Thyroid gland (tissue), 4 donors: ENCODE results near the gene IL18BP. TPM values are rescaled to one million over a fixed set of nuclear protein-coding genes. Genes with fewer than 3 reads are reported as not detected.

Source experiments
- DNase-seq, 2 donors: peaks; one replicate each; pipeline ENCODE4 v3.0.0-alpha.2; 2019
- H3K27ac ChIP-seq, 3 donors: fragments of 200-600 bp; sonication (generic); 1 replicate in 2 of 3; 2 replicates in 1 of 3; pipeline ENCODE4 v1.5.1; 2016 to 2019; ENCODE audit warnings: mild to moderate bottlenecking in 1 of 3, moderate library complexity in 1 of 3
- H3K27me3 ChIP-seq: fragments of 200-600 bp; sonication (generic); one replicate; pipeline ENCODE4 v1.5.1; 2019
- H3K36me3 ChIP-seq, 2 donors: fragments of 200-600 bp; sonication (generic); one replicate each; pipeline ENCODE4 v1.5.1; 2016 to 2019
- H3K4me1 ChIP-seq, 2 donors: fragments of 200-600 bp; sonication (generic); one replicate each; pipeline ENCODE4 v1.5.1; 2017 to 2019
- H3K4me3 ChIP-seq, 3 donors: fragments of 200-600 bp; sonication (generic); replicated peaks in 1 of 3; 1 replicate in 2 of 3; 2 replicates in 1 of 3; pipeline ENCODE4 v1.5.1; 2016; ENCODE audit warnings: mild to moderate bottlenecking in 1 of 3
- H3K9me3 ChIP-seq: fragments of 200-600 bp; sonication (generic); one replicate; pipeline ENCODE4 v1.5.1; 2017
- CTCF ChIP-seq, 6 experiments: fragments of 200-600 bp in 3 of 6; fragments of 450-650 bp in 3 of 6; sonication (generic) in 3 of 6; IDR thresholded peaks; one replicate each; pipeline ENCODE4 v1.5.1; 2016 to 2019; ENCODE audit warnings: antibody characterized with exemption in 6 of 6, mild to moderate bottlenecking in 2 of 6, inconsistent platforms in 1 of 6, moderate library complexity in 1 of 6
- POLR2A ChIP-seq, 2 donors: fragments of 450-650 bp; IDR thresholded peaks; one replicate each; pipeline ENCODE4 v1.6.1; 2017; ENCODE audit warnings: antibody characterized with exemption in 2 of 2, mild to moderate bottlenecking in 2 of 2, moderate library complexity in 1 of 2
- WGBS, 2 donors: methylation state at CpG; one replicate each; pipeline ENCODE4 v1.1.5; 2017; 5-methylcytosine and 5-hydroxymethylcytosine counted together
- intact Hi-C: fragments of 100-400 bp; cut with DNase I; formaldehyde crosslinking; loops from one replicate; pipeline ENCODE4 v1.15.1; 2023
- total RNA-seq, 4 donors: library from RNA; depleted of rRNA; stranded (reverse); fragments of >200 nt; gene quantifications; one replicate each; pipeline ENCODE4 v1.2.3, GENCODE V29; 2016

IL18BP gene
- total RNA-seq, 4 donors from 2014 or later: 7.6 to 12.1 (median 9.5) TPM

- DNase-seq: no peak
- Histone ChIP-seq H3K36me3 (peaks cover 0 to 11% of the 10 kb centered on the region in 2 donors), H3K27ac (no peak overlapping the region), H3K9me3 (no peaks in the 10 kb centered on the region), H3K27me3 (no peaks in the 10 kb centered on the region), H3K4me1 (peaks cover 0 to 8% of the 10 kb centered on the region in 2 donors), H3K4me3 (no peak overlapping the region)
- TF ChIP-seq POLR2A (IDR thresholded peaks at IDR 0.05) (no peak), CTCF (IDR thresholded peaks at IDR 0.05) (no peak)
- 77 to 83% methylated on average over 3 of the region's 3 CpGs for WGBS, 2 donors
- intact Hi-C loops: no loop called here
These were observed 3.9 kb upstream of the IL18BP start for GRCh38 chr11:71994786-71995185.

- no peak overlapping the region for H3K4me3 ChIP-seq
- TF ChIP-seq CTCF (IDR thresholded peaks at IDR 0.05) (no peak), POLR2A (IDR thresholded peaks at IDR 0.05) (no peak)
- no peaks in the 10 kb centered on the region for H3K27me3 ChIP-seq
- no peaks in the 10 kb centered on the region for H3K9me3 ChIP-seq
- intact Hi-C loops: no loop called here
- H3K4me1 ChIP-seq: peaks cover 0 to 11% of the 10 kb centered on the region in 2 donors
- 84 to 91% methylated on average over 2 to 3 of the region's 3 CpGs for WGBS, 2 donors
- H3K27ac ChIP-seq: no peak overlapping the region
- no peak for DNase-seq
- peaks cover 0 to 7% of the 10 kb centered on the region in 2 donors for H3K36me3 ChIP-seq
These were observed 2.9 kb upstream of the IL18BP start for GRCh38 chr11:71995726-71996291.

- H3K4me3 ChIP-seq: no peak overlapping the region
- WGBS, 2 donors: 100% methylated on average over 2 to 4 of the region's 4 CpGs
- H3K4me1 ChIP-seq: peaks cover 0 to 11% of the 10 kb centered on the region in 2 donors
- TF ChIP-seq POLR2A (IDR thresholded peaks at IDR 0.05): no peak
- no peak for TF ChIP-seq CTCF (IDR thresholded peaks at IDR 0.05)
- no peak overlapping the region for H3K27ac ChIP-seq
- no peak for DNase-seq
- no peaks in the 10 kb centered on the region for H3K36me3 ChIP-seq
- H3K27me3 ChIP-seq: no peaks in the 10 kb centered on the region
- no peaks in the 10 kb centered on the region for H3K9me3 ChIP-seq
- intact Hi-C loops: no loop called here
These were observed 2.2 kb upstream of the IL18BP start for GRCh38 chr11:71996517-71996916.

GRCh38 chr11:71996946-71997345, 1.8 kb upstream of the IL18BP start:
- H3K9me3 ChIP-seq: no peaks in the 10 kb centered on the region

More at GRCh38 chr11:71996946-71997345, 1.8 kb upstream of the IL18BP start:
- H3K4me3 ChIP-seq: no peak overlapping the region
- intact Hi-C loops: no loop called here
- H3K27ac ChIP-seq: no peak overlapping the region
- TF ChIP-seq CTCF (IDR thresholded peaks at IDR 0.05) (no peak), POLR2A (IDR thresholded peaks at IDR 0.05) (no peak)
- H3K27me3 ChIP-seq: no peaks in the 10 kb centered on the region
- DNase-seq: peak; percentile 65 to 72
- H3K4me1 ChIP-seq: peaks cover 0 to 11% of the 10 kb centered on the region in 2 donors
- 58 to 65% methylated on average over 8 of the region's 8 CpGs for WGBS, 2 donors
- H3K36me3 ChIP-seq: no peaks in the 10 kb centered on the region
